ENCODE results near the gene KCNG2. TPM values are rescaled to one million over a fixed set of nuclear protein-coding genes. Genes with fewer than 3 reads are reported as not detected.
"Not testable (repeated sequence)": the region's sequence is repeated elsewhere in the genome, so short reads cannot be mapped to it uniquely, and the experiment has no call there.

The KCNG2 gene
- total RNA-seq, 3 donors from 2014 or later (not counting 1 experiment from before 2014, with no cell fraction given): not detected

DNA sequence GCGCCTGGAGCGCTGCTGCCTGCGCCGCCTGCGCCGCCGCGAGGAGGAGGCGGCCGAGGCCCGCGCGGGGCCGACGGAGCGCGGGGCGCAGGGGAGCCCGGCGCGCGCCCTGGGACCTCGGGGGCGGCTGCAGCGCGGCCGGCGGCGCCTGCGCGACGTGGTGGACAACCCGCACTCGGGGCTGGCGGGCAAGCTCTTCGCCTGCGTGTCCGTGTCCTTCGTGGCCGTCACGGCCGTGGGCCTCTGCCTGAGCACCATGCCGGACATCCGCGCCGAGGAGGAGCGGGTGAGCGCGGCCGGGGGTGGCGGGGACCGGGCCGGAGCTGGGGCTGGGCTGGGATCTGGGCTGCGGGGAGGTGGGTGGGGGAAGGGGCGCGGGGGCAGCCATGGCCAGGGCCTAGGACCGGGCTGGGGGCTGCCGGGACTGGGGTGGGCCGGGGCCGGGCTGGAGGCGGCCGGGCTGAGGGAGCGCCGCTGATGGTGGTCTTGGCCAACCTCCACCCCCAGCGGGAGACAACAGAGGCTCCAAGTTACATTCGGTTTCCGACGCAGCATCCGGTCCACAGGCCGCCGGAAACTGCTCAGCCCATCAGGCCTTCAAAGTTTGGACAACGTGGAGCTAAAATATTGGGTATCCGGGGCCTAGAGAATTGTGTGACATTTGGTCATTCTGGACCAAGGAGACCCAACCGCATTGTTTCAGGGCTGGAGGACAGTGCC is 66.4 kb downstream of the KCNG2 start:
- ATAC-seq: no peak
- TF ChIP-seq CTCF (IDR thresholded peaks at IDR 0.05): no peak

GRCh38 chr18:79864955-79865354 is 67.2 kb downstream of the KCNG2 start:
- H3K9me3 Mint-ChIP-seq; intact Hi-C loops (cut with micrococcal nuclease); H3K27ac Mint-ChIP-seq; H3K4me1 ChIP-seq (ENCODE audit: control insufficient read depth, insufficient read depth, low read length); H3K4me3 Mint-ChIP-seq; DNase-seq; H3K9me3 ChIP-seq (ENCODE audit: control insufficient read depth, insufficient read depth, low read length); H3K27me3 ChIP-seq (ENCODE audit: control insufficient read depth, insufficient read depth, low read length); H3K36me3 Mint-ChIP-seq; H3K4me3 ChIP-seq (ENCODE audit: low read length); H3K27ac ChIP-seq (ENCODE audit: low read length); H3K4me1 Mint-ChIP-seq; H3K27me3 Mint-ChIP-seq (ENCODE audit: low read depth in 2 of 2); H3K36me3 ChIP-seq (ENCODE audit: control insufficient read depth, insufficient read depth, low read length); ATAC-seq: not testable (repeated sequence)
- 89% methylated on average over 4 of the region's 4 CpGs for WGBS (ENCODE audit: insufficient coverage)

More for the DNA sequence above, 66.4 kb downstream of the KCNG2 start:
- Histone ChIP-seq H3K4me1 (ENCODE audit: control insufficient read depth, insufficient read depth, low read length) (no peaks in the 10 kb centered on the region), H3K27me3 (ENCODE audit: control insufficient read depth, insufficient read depth, low read length) (no peaks in the 10 kb centered on the region), H3K36me3 (ENCODE audit: control insufficient read depth, insufficient read depth, low read length) (no peaks in the 10 kb centered on the region), H3K4me3 (ENCODE audit: low read length) (no peak overlapping the region), H3K9me3 (ENCODE audit: control insufficient read depth, insufficient read depth, low read length) (no peaks in the 10 kb centered on the region), H3K27ac (ENCODE audit: low read length) (no peak overlapping the region)
- intact Hi-C loops (cut with micrococcal nuclease): no loop called here
- Mint-ChIP-seq H3K27me3 (ENCODE audit: low read depth in 2 of 2) (peaks cover 3 to 8% of the 10 kb centered on the region in 2 donors), H3K36me3 (no peaks in the 10 kb centered on the region), H3K27ac (no peak overlapping the region), H3K9me3 (peaks cover 3 to 7% of the 10 kb centered on the region in 2 donors), H3K4me1 (no peaks in the 10 kb centered on the region), H3K4me3 (no peak overlapping the region)
- no peak for DNase-seq
- WGBS (ENCODE audit: insufficient coverage): 85% methylated on average over 74 of the region's 74 CpGs

DNA sequence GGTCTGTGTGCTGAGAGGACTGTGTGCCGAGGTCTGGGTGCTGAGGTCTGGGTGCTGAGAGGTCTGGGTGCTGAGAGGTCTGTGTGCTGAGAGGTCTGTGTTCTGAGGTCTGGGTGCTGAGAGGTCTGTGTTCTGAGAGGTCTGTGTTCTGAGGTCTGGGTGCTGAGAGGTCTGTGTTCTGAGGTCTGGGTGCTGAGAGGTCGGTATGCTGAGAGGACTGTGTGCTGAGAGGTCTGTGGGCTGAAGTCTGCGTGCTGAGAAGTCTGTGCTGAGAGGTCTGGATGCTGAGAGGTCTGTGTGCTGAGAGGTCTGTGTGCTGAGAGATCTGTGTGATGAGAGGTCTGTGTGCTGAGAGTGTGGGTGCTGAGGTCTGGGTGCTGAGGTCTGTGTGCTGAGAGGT is 68.2 kb downstream of the KCNG2 start:
- H3K9me3 ChIP-seq (ENCODE audit: control insufficient read depth, insufficient read depth, low read length); H3K4me3 Mint-ChIP-seq; H3K36me3 Mint-ChIP-seq; H3K4me1 ChIP-seq (ENCODE audit: control insufficient read depth, insufficient read depth, low read length); H3K4me1 Mint-ChIP-seq; H3K27ac ChIP-seq (ENCODE audit: low read length); H3K36me3 ChIP-seq (ENCODE audit: control insufficient read depth, insufficient read depth, low read length); H3K9me3 Mint-ChIP-seq; intact Hi-C loops (cut with micrococcal nuclease); H3K27ac Mint-ChIP-seq; DNase-seq; H3K27me3 ChIP-seq (ENCODE audit: control insufficient read depth, insufficient read depth, low read length); H3K27me3 Mint-ChIP-seq (ENCODE audit: low read depth in 2 of 2); ATAC-seq; H3K4me3 ChIP-seq (ENCODE audit: low read length): not testable (repeated sequence)
- 65% methylated on average over 3 of the region's 3 CpGs for WGBS (ENCODE audit: insufficient coverage)

DNA sequence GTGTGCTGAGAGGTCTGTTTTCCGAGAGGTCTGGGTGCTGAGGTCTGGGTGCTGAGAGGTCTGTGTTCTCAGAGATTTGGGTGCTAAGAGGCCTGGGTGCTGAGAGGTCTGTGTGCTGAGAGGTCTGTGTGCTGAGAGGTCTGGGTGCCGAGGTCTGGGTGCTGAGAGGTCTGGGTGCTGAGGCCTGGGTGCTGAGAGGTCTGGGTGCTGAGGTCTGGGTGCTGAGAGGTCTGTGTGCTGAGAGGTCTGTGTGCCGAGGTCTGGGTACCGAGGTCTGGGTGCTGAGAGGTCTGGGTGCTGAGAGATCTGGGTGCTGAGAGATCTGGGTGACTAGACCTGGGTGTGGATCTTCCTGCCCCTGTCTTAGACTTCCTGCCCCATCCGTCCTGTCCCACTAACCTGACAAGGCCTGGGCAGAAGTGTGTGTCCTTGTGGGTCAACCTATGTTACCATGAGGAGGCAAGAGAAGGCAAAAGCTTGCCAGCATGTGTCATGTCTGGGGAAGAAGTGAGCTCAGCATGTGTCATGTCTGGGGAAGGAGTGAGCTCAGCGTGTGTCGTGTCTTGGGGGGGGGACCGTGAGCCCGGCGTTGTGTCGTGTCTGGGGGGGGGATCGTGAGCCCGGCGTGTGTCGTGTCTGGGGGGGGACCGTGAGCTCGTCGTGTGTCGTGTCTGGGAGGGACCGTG is 69.3 kb downstream of the KCNG2 start:
- intact Hi-C loops (cut with micrococcal nuclease): no loop called here
- Histone ChIP-seq H3K9me3 (ENCODE audit: control insufficient read depth, insufficient read depth, low read length) (no peaks in the 10 kb centered on the region), H3K27ac (ENCODE audit: low read length) (no peak overlapping the region), H3K4me1 (ENCODE audit: control insufficient read depth, insufficient read depth, low read length) (no peaks in the 10 kb centered on the region), H3K4me3 (ENCODE audit: low read length) (no peak overlapping the region), H3K36me3 (ENCODE audit: control insufficient read depth, insufficient read depth, low read length) (no peaks in the 10 kb centered on the region), H3K27me3 (ENCODE audit: control insufficient read depth, insufficient read depth, low read length) (no peaks in the 10 kb centered on the region)
- no peak for ATAC-seq
- Mint-ChIP-seq H3K4me1 (no peaks in the 10 kb centered on the region), H3K4me3 (no peak overlapping the region), H3K27ac (no peak overlapping the region), H3K36me3 (no peaks in the 10 kb centered on the region), H3K27me3 (ENCODE audit: low read depth in 2 of 2) (peaks cover 0 to 2% of the 10 kb centered on the region in 2 donors), H3K9me3 (peaks cover 0 to 1% of the 10 kb centered on the region in 2 donors)
- no peak for TF ChIP-seq CTCF (IDR thresholded peaks at IDR 0.05)
- no peak for DNase-seq
- 86% methylated on average over 19 of the region's 20 CpGs for WGBS (ENCODE audit: insufficient coverage)

Data from natural killer cell (primary cell).